GM10266 (cell line): ENCODE measurements around the gene AMMECR1.

Source experiments
- DNase-seq: peaks from one replicate; pipeline ENCODE4 v3.0.0; 2012; ENCODE audit errors: extremely low spot score
- TF ChIP-seq, protein P1 (sequence below): IDR thresholded peaks from 2 replicates; pipeline ENCODE4 v1.5.1; 2012; ENCODE audit warnings: mild to moderate bottlenecking, low read depth; ENCODE audit not compliant: control insufficient read depth, insufficient read depth; ENCODE audit errors: missing control alignments

AMMECR1 gene

DNA sequence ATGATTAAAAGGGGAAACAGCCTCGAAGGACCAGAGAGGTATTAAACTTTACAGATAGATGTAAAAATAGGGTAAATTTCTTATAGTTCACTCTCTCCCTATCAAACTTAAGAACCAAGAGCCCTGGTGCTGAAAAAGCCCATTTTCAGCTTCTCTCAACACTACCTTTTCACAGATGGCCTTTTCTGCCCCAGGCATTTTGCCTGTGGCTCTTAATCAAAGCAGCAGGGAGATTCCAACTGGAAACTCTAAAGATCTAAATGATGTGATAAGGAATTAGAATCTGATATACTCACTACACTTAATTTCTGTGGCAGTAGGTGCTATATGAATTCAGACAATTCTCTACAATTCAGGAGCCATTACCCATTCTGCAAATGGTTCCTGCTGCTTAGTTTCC, 60.0 kb downstream of the AMMECR1 start:
- no peak for DNase-seq
- TF ChIP-seq, protein P1, sequence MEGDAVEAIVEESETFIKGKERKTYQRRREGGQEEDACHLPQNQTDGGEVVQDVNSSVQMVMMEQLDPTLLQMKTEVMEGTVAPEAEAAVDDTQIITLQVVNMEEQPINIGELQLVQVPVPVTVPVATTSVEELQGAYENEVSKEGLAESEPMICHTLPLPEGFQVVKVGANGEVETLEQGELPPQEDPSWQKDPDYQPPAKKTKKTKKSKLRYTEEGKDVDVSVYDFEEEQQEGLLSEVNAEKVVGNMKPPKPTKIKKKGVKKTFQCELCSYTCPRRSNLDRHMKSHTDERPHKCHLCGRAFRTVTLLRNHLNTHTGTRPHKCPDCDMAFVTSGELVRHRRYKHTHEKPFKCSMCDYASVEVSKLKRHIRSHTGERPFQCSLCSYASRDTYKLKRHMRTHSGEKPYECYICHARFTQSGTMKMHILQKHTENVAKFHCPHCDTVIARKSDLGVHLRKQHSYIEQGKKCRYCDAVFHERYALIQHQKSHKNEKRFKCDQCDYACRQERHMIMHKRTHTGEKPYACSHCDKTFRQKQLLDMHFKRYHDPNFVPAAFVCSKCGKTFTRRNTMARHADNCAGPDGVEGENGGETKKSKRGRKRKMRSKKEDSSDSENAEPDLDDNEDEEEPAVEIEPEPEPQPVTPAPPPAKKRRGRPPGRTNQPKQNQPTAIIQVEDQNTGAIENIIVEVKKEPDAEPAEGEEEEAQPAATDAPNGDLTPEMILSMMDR, result no peak

DNA sequence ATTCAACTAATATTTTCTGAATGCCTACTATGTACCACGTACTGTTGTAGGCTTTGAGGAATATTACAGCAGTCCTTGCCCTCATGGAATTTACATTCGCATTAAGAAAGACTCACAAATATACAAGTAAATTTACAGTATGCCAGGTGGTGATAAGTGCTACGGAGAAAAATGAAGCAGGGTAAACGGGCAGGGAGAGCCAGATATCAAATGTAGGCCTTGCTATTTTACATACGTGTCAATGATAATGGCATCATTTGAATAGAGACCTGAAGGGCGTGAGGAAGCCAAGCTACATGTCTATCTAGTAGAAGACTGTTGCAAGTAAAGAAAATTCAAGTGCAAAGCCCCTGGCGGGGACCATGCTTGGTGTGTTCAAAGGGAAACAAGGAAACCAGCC, 65.2 kb downstream of the AMMECR1 start:
- DNase-seq, result no peak
- TF ChIP-seq, protein P1, result no peak

DNA sequence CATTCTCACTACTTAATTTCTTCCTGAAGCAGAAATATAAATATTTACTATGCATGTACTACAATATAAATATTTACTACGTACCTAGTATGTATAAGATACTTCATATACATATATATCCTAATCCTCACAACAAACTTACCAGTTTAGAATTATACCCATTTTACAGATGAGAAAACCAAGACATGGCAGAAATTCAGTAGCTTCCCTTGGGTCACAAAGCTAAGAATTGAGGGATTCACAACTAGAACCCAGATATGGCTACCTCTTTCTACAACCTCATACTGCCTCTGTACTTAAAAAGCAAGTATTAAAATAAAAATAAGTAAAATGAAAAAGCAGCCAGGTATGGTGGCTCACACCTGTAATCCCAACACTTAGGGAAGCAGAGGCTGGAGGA, 65.9 kb downstream of the AMMECR1 start:
- TF ChIP-seq, protein P1, result no peak
- no peak for DNase-seq

DNA sequence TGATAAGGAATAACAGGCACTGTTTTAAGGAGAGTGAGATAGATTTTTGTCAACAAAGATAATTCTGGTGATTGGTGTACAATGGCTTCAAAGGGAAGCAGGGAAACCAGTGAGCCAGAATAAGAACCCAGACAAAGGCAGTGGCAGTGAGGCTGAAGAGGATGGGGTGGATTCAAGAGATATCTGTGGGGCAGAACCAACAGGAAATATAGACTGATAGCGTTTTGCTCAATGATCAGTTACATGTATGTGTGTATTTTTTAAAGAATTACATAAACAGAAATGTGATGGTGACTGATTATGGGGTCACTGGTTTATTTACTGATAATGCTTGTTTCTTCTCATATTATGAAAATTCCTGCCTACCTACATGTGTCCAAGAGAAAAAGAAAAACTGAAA, 66.4 kb downstream of the AMMECR1 start:
- no peak for DNase-seq
- TF ChIP-seq, protein P1, result no peak

DNA sequence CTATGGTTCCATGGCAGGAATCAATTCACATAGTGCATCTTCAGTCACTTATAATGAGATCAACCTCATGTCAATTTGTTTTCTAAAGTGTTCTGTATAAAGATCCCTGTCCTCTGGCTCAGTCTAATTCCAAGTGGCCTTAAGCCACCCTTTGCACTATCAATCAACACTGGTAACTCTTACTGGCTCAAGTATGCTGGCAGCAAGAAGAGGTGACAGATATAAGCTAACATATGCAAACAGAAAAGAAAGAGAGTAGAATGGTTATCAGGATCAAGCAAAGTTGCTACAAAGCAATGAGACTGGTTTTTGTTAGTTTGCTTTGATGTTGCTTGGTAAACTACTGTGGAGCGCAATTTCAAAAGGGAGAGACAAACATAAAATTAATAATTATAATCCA, 67.0 kb downstream of the AMMECR1 start:
- TF ChIP-seq, protein P1, result no peak

DNA sequence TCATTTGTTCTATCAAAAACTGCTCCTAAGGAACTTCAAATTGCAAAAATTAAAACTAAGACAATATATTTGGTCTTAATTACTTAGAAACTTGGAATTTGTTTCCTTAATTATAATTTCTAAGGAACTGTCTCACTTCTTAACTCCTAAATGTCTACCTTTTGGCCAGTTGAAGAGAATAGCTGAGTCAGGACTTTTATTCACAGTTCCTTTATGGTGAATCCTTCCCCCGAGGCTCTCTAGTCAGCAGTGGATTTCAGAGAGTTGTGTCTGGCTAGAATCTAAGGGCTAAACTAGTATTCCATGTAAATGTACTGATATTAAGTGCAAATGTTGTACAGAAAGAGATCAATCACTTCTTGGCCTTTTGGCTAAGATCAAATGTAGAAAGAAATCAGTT, 69.3 kb downstream of the AMMECR1 start:
- DNase-seq, result no peak
- TF ChIP-seq, protein P1, result no peak

More for the DNA sequence above, 67.0 kb downstream of the AMMECR1 start:
- DNase-seq, result no peak

DNA sequence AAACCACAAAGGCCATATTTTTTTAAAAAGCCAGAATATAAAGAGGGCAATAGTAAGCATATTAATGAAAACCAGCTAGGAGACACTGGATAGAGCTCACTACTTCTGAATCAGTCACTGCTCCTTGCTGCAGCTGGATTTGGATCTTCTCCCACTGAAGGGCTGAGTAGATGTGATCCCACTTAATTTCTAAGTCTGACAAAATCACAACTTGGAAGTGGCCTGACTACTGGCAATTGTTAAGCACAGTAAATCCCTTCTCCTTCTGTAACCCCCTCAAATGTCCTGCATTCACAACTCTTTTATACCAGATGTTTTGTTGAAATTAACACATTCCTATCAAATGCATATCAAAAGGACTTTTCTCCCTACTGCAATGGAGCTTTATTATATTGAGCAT, 72.9 kb downstream of the AMMECR1 start:
- TF ChIP-seq, protein P1, result no peak
- no peak for DNase-seq

DNA sequence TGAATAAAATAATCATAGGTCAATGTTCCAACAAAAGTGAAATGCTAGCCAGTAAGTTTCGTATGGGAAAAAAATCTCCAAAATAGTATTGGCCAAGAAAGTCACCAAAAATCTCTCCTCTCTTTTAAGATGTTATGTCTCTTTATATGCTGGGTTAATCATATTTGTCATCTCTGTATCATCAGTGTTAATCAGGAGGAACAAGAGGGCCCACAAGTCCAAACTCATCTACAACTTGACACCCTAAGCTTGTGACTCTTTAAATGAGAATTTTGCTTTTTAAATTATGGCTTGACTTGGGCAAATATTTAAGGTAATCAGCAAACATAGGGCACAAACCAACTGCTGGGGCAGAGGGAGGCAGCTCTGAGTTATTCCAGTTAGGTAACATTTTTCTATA, 75.5 kb downstream of the AMMECR1 start:
- no peak for DNase-seq
- TF ChIP-seq, protein P1, result no peak
